A549 (cell line): ENCODE data around the gene MRPS18A. TPM values are rescaled to one million over a fixed set of nuclear protein-coding genes. Genes with fewer than 3 reads are reported as not detected.
"Not testable (repeated sequence)": the region's sequence is repeated elsewhere in the genome, so short reads cannot be mapped to it uniquely, and the experiment has no call there.

Experiments used
- ATAC-seq, 2 experiments: fragments of 200-7000 bp in 1 of 2; fragments of >200 bp in 1 of 2; cut with Nextera tagmentation in 1 of 2; cut with Tn5 transposase in 1 of 2; 3 replicates each; pipeline versions ENCODE4 v1.8.0 to v1.9.1; 2018 to 2020; ENCODE audit warnings: mild to moderate bottlenecking in 1 of 2, moderate library complexity in 1 of 2
- CTCF ChIA-PET: fragments of 300-600 bp; sonication (Branson Sonifier 250); formaldehyde crosslinking; extraction: SDS; loops from one replicate; lab custom pipeline; 2021; ENCODE audit warnings: antibody characterized with exemption, inconsistent platforms; lab: Yijun Ruan, JAX
- POLR2A ChIA-PET: fragments of 350-600 bp; formaldehyde crosslinking; extraction: SDS; loops from one replicate; lab custom pipeline; 2021; ENCODE audit warnings: antibody characterized with exemption, inconsistent platforms; lab: Yijun Ruan, JAX
- DNase-seq, 2 experiments: peaks; one replicate each; pipeline versions ENCODE4 v3.0.0 to v3.0.0-alpha.2; 2011 to 2016; ENCODE audit warnings: low read depth in 1 of 2, low spot score in 1 of 2
- FAIRE-seq: peaks from 2 replicates; lab custom pipeline; 2011; peaks lifted over from hg19 to GRCh38; lab: Jason Lieb, UNC
- H3K27ac ChIP-seq, 2 experiments: fragments of >200 bp; sonication (Bioruptor Twin); formaldehyde crosslinking; 3 replicates each; pipeline ENCODE4 v1.5.1; 2016 to 2017
- H3K4me1 ChIP-seq: fragments of >200 bp; sonication (Bioruptor Twin); formaldehyde crosslinking; 3 replicates; pipeline ENCODE4 v1.6.1; 2016
- H3K4me2 ChIP-seq: fragments of >200 bp; sonication (Bioruptor Twin); formaldehyde crosslinking; 3 replicates; pipeline ENCODE4 v1.6.1; 2016
- H3K4me3 ChIP-seq: fragments of >200 bp; sonication (Bioruptor Twin); formaldehyde crosslinking; 3 replicates; pipeline ENCODE4 v1.5.1; 2016
- H3K9me3 ChIP-seq: fragments of >200 bp; sonication (Bioruptor Twin); formaldehyde crosslinking; 3 replicates; pipeline ENCODE4 v1.6.1; 2016
- BCL3 ChIP-seq: fragments of >200 bp; sonication (Bioruptor Twin); formaldehyde crosslinking; IDR thresholded peaks from 3 replicates; pipeline ENCODE4 v1.6.1; 2016
- CBX2 ChIP-seq: fragments of 200-600 bp; sonication (generic); IDR thresholded peaks from 2 replicates; pipeline ENCODE4 v1.6.1; 2016; ENCODE audit warnings: low read depth, mild to moderate bottlenecking, borderline replicate concordance
- CHD2 ChIP-seq: fragments of 150-350 bp; IDR thresholded peaks from 2 replicates; pipeline ENCODE4 v1.6.1; 2014; ENCODE audit warnings: low read length; ENCODE audit not compliant: partially characterized antibody
- CHD4 ChIP-seq: fragments of 200-600 bp; sonication (generic); IDR thresholded peaks from 2 replicates; pipeline ENCODE4 v1.6.1; 2016; ENCODE audit warnings: antibody characterized with exemption, mild to moderate bottlenecking, borderline replicate concordance
- EHMT2 ChIP-seq: fragments of 200-600 bp; sonication (generic); IDR thresholded peaks from 2 replicates; pipeline ENCODE4 v1.6.1; 2016; ENCODE audit warnings: antibody characterized with exemption, low read depth, mild to moderate bottlenecking, moderate library complexity
- EP300 ChIP-seq, 2 experiments: fragments of >200 bp; sonication (Bioruptor Twin); formaldehyde crosslinking; IDR thresholded peaks; 2 replicates in 1 of 2; 3 replicates in 1 of 2; pipeline ENCODE4 v1.6.1; 2016 to 2017
- FOSB ChIP-seq: fragments of 250-450 bp; sonication (Bioruptor Pico); IDR thresholded peaks from 2 replicates; pipeline ENCODE4 v1.5.0; 2020; ENCODE audit warnings: mild to moderate bottlenecking, moderate library complexity
- FOSL2 ChIP-seq, 2 experiments: fragments of 450-650 bp in 1 of 2; fragments of >200 bp in 1 of 2; sonication (Bioruptor Twin) in 1 of 2; formaldehyde crosslinking; IDR thresholded peaks; 2 replicates each; pipeline versions ENCODE4 v1.5.0 to v1.6.1; 2016 to 2020; ENCODE audit warnings: mild to moderate bottlenecking in 1 of 2, moderate library complexity in 1 of 2
- HOXA7 ChIP-seq: fragments of 250-450 bp; sonication (Bioruptor Pico); IDR thresholded peaks from 2 replicates; pipeline ENCODE4 v1.5.0; 2020; ENCODE audit warnings: mild to moderate bottlenecking, moderate library complexity
- HOXB13 ChIP-seq: fragments of 250-450 bp; sonication (Bioruptor Pico); IDR thresholded peaks from 2 replicates; pipeline ENCODE4 v1.5.0; 2020; ENCODE audit warnings: low read depth, mild to moderate bottlenecking, moderate library complexity
- NFE2L2 ChIP-seq: fragments of 150-350 bp; conservative IDR thresholded peaks from 2 replicates; pipeline ENCODE4 v1.6.1; 2014; ENCODE audit warnings: low read length
- SMC3 ChIP-seq: fragments of >200 bp; sonication (Bioruptor Twin); formaldehyde crosslinking; IDR thresholded peaks from 3 replicates; pipeline ENCODE4 v1.6.1; 2018; ENCODE audit warnings: inconsistent platforms
- WGBS: methylation state at CpG from one replicate; pipeline ENCODE4 v1.1.6; 2017; ENCODE audit errors: missing lambda C conversion rate; 5-methylcytosine and 5-hydroxymethylcytosine counted together
- polyA plus RNA-seq, 4 experiments: library from polyadenylated mRNA; depleted of rRNA in 3 of 4; stranded (reverse); fragments of >200 nt; fragmentation: RNase III in 1 of 4; extraction: RNeasy Plus Mini Kit Qiagen cat#74134 plus additional on column Dnase treatment in 1 of 4; gene quantifications; 2 replicates in 3 of 4; 3 replicates in 1 of 4; pipeline ENCODE4 v1.2.3, GENCODE V29; 2011 to 2017
- TF ChIP-seq, protein P1 (sequence below): fragments of 250-450 bp; sonication (Bioruptor Pico); IDR thresholded peaks from 2 replicates; pipeline ENCODE4 v1.5.0; 2021; ENCODE audit warnings: mild to moderate bottlenecking, moderate library complexity, borderline replicate concordance
- TF ChIP-seq, protein P2 (sequence below): IDR thresholded peaks from 2 replicates; pipeline ENCODE4 v1.6.1; 2012; ENCODE audit warnings: low read depth, borderline replicate concordance

Gene MRPS18A
- polyA plus RNA-seq, 2 of the 4 experiments (the other 2 are of a cell fraction), result 38.0 to 44.2 TPM

- H3K27ac ChIP-seq, result no peak overlapping the region
- 0 out of 3 replicates have a peak, but pooled peaks cover 3% of the 10 kb centered on the region for H3K9me3 ChIP-seq
- FAIRE-seq (no peak), DNase-seq (no peak), ATAC-seq (no peak)
- no peak overlapping the region for H3K4me2 ChIP-seq
- H3K4me1 ChIP-seq, result no peaks in the 10 kb centered on the region
- no peak for TF ChIP-seq NFE2L2
- no peak for TF ChIP-seq EHMT2
- no peak overlapping the region for H3K4me3 ChIP-seq
- 84% methylated on average over 6 of the region's 9 CpGs for WGBS
- CTCF ChIA-PET, result interaction anchor here (0.8 kb wide), 1 partner anchor 9 kb away, joined by 3 read pairs; no protein-coding TSS in a partner anchor
- POLR2A ChIA-PET, result no interaction called here
These were observed 29.4 kb downstream of the MRPS18A start for GRCh38 chr6:43658161-43658560.

- 0 out of 3 replicates have a peak, but pooled peaks cover 3% of the 10 kb centered on the region for H3K9me3 ChIP-seq
- no peak overlapping the region for H3K4me3 ChIP-seq
- TF ChIP-seq CHD2 (no peak), FOSB (CRISPR knock-in tag) (no peak), HOXB13 (no peak), SMC3 (no peak), CHD4 (no peak), EP300 (IDR thresholded peaks at IDR 0.05) (no peak), CBX2 (no peak), FOSL2 (IDR thresholded peaks at IDR 0.05) (no peak), FOSL2 (CRISPR knock-in tag; IDR thresholded peaks at IDR 0.05) (no peak), BCL3 (no peak), HOXA7 (CRISPR knock-in tag) (no peak)
- TF ChIP-seq, protein P1, sequence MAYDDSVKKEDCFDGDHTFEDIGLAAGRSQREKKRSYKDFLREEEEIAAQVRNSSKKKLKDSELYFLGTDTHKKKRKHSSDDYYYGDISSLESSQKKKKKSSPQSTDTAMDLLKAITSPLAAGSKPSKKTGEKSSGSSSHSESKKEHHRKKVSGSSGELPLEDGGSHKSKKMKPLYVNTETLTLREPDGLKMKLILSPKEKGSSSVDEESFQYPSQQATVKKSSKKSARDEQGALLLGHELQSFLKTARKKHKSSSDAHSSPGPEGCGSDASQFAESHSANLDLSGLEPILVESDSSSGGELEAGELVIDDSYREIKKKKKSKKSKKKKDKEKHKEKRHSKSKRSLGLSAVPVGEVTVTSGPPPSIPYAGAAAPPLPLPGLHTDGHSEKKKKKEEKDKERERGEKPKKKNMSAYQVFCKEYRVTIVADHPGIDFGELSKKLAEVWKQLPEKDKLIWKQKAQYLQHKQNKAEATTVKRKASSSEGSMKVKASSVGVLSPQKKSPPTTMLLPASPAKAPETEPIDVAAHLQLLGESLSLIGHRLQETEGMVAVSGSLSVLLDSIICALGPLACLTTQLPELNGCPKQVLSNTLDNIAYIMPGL (CRISPR knock-in tag), result no peak
- TF ChIP-seq, protein P2, sequence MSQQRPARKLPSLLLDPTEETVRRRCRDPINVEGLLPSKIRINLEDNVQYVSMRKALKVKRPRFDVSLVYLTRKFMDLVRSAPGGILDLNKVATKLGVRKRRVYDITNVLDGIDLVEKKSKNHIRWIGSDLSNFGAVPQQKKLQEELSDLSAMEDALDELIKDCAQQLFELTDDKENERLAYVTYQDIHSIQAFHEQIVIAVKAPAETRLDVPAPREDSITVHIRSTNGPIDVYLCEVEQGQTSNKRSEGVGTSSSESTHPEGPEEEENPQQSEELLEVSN, result no peak
- FAIRE-seq, result no peak
- H3K4me2 ChIP-seq, result no peak overlapping the region
- POLR2A ChIA-PET, result no interaction called here
- 79% methylated on average over 3 of the region's 3 CpGs for WGBS
- DNase-seq, result no peak
- no peaks in the 10 kb centered on the region for H3K4me1 ChIP-seq
- H3K27ac ChIP-seq, result no peak overlapping the region
- no peak for ATAC-seq
- CTCF ChIA-PET, result interaction anchor here (0.9 to 1.6 kb wide), 5 partner anchors 9 to 12 kb away, joined by 3 to 4 read pairs (median 3); partner anchors contain the start of gene RSPH9
These were observed 30.3 kb downstream of the MRPS18A start for GRCh38 chr6:43657221-43657802.

DNA sequence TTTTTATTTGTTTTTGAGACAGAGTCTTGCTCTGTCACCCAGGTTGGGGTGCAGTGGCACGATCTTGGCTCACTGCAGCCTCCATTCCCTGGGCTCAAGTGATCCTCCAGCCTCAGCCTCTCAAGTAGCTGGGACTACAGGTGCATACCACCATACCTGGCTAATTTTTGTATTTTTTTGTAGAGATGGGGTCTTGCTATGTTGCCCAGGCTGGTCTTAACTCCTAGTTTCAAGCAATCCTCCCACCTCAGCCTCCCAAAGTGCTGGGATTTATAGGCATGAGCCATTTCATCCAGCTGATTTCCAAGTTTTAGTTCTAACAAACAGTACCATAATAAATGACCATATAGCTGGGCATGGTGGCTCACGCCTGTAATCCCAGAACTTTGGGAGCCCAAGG lies 34.8 kb downstream of the MRPS18A start:
- H3K4me2 ChIP-seq, H3K4me3 ChIP-seq, POLR2A ChIA-PET, FAIRE-seq, H3K27ac ChIP-seq, H3K4me1 ChIP-seq, ATAC-seq, DNase-seq, H3K9me3 ChIP-seq: not testable (repeated sequence)
- CTCF ChIA-PET, result interaction anchor here (0.7 to 1.3 kb wide), 2 partner anchors 15 to 120 kb away, joined by 4 to 6 read pairs; no protein-coding TSS in a partner anchor
- 80% methylated on average over 2 of the region's 2 CpGs for WGBS

GRCh38 chr6:43648248-43648647 lies 39.3 kb downstream of the MRPS18A start:
- 93% methylated on average over 2 of the region's 2 CpGs for WGBS
- H3K4me3 ChIP-seq, result no peak overlapping the region
- no peak for ATAC-seq
- no peak for TF ChIP-seq CHD4
- ChIA-PET CTCF (interaction anchor here (1.2 to 2.4 kb wide), 3 partner anchors 8 to 431 kb away, joined by 3 to 11 read pairs (median 4); no protein-coding TSS in a partner anchor), POLR2A (no interaction called here)
- no peaks in the 10 kb centered on the region for H3K9me3 ChIP-seq
- H3K4me1 ChIP-seq, result no peaks in the 10 kb centered on the region
- no peak for FAIRE-seq
- H3K4me2 ChIP-seq, result no peak overlapping the region
- no peak overlapping the region for H3K27ac ChIP-seq
- no peak for DNase-seq
